Esophagus (tissue), 2 donors: ENCODE data around the gene FOXJ1. TPM values are rescaled to one million over a fixed set of nuclear protein-coding genes. Genes with fewer than 3 reads are reported as not detected.

ENCODE experiments used
- H3K27ac ChIP-seq, 2 donors: one replicate each; pipeline ENCODE4 v1.5.1; 2013; ENCODE audit warnings: low read depth in 2 of 2, mild to moderate bottlenecking in 2 of 2, inconsistent platforms in 1 of 2, low read length in 1 of 2, moderate library complexity in 1 of 2
- H3K27me3 ChIP-seq, 2 donors: one replicate each; pipeline ENCODE4 v1.6.1; 2013; ENCODE audit warnings: low read length in 2 of 2, control low read depth in 1 of 2, mild to moderate bottlenecking in 1 of 2; ENCODE audit not compliant: insufficient read depth in 2 of 2, control insufficient read depth in 1 of 2
- H3K36me3 ChIP-seq, 2 donors: one replicate each; pipeline ENCODE4 v1.6.1; 2013; ENCODE audit warnings: low read length in 1 of 2; ENCODE audit not compliant: control insufficient read depth in 2 of 2, insufficient read depth in 2 of 2
- H3K4me1 ChIP-seq, 2 donors: one replicate each; pipeline ENCODE4 v1.6.1; 2013; ENCODE audit warnings: low read length in 1 of 2; ENCODE audit not compliant: control insufficient read depth in 2 of 2, insufficient read depth in 2 of 2
- H3K4me3 ChIP-seq, 2 donors: one replicate each; pipeline ENCODE4 v1.5.1; 2013; ENCODE audit warnings: low read length in 2 of 2, mild to moderate bottlenecking in 2 of 2, low read depth in 1 of 2, moderate library complexity in 1 of 2
- H3K9me3 ChIP-seq, 2 donors: one replicate each; pipeline ENCODE4 v1.6.1; 2013; ENCODE audit warnings: mild to moderate bottlenecking in 2 of 2, low read depth in 1 of 2, low read length in 1 of 2, moderate library complexity in 1 of 2; ENCODE audit not compliant: control insufficient read depth in 2 of 2, insufficient read depth in 1 of 2
- WGBS, 2 donors: extraction: QIAGEN DNeasy Blood & Tissue Kit; methylation state at CpG; one replicate each; pipeline ENCODE4 v1.1.7; 2013; 5-methylcytosine and 5-hydroxymethylcytosine counted together
- polyA plus RNA-seq, 2 donors: library from polyadenylated mRNA; stranded (reverse); fragments of 200-250 nt; gene quantifications; one replicate each; pipeline ENCODE4 v1.2.3, GENCODE V29; 2013
- donor health status: healthy with polysubstance abuse.
- donor health status: Bipolar disorder and iron deficiency.

FOXJ1 gene
- polyA plus RNA-seq, 2 donors = 0.33 to 0.56 TPM

- Histone ChIP-seq H3K4me1 (peaks cover 3 to 5% of the 10 kb centered on the region in 2 donors), H3K4me3 (no peak overlapping the region), H3K36me3 (no peaks in the 10 kb centered on the region), H3K9me3 (no peaks in the 10 kb centered on the region), H3K27ac (no peak overlapping the region), H3K27me3 (no peaks in the 10 kb centered on the region)
- WGBS, 2 donors = 96 to 97% methylated on average over 1 of the region's 1 CpG
These were observed 15.1 kb downstream of the FOXJ1 start for GRCh38 chr17:76125922-76126321.

DNA sequence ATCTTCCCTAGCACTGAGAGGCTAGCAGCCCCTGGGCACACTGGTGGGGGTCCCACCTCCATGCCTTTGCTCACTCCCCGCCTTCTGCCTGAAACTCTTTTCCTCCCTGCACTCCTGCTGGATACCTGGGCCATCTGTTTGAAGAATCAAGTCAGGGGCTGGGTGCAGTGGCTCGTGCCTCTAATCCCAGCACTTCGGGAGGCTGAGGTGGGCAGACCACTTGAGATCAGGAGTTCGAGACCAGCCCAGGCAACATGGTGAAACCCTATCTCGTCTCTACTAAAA lies 15.7 kb downstream of the FOXJ1 start:
- Histone ChIP-seq H3K9me3 (no peaks in the 10 kb centered on the region), H3K36me3 (no peaks in the 10 kb centered on the region), H3K4me1 (peaks cover 3 to 5% of the 10 kb centered on the region in 2 donors), H3K27ac (no peak overlapping the region), H3K4me3 (no peak overlapping the region), H3K27me3 (no peaks in the 10 kb centered on the region)
- WGBS, 2 donors = 86 to 90% methylated on average over 5 of the region's 5 CpGs

DNA sequence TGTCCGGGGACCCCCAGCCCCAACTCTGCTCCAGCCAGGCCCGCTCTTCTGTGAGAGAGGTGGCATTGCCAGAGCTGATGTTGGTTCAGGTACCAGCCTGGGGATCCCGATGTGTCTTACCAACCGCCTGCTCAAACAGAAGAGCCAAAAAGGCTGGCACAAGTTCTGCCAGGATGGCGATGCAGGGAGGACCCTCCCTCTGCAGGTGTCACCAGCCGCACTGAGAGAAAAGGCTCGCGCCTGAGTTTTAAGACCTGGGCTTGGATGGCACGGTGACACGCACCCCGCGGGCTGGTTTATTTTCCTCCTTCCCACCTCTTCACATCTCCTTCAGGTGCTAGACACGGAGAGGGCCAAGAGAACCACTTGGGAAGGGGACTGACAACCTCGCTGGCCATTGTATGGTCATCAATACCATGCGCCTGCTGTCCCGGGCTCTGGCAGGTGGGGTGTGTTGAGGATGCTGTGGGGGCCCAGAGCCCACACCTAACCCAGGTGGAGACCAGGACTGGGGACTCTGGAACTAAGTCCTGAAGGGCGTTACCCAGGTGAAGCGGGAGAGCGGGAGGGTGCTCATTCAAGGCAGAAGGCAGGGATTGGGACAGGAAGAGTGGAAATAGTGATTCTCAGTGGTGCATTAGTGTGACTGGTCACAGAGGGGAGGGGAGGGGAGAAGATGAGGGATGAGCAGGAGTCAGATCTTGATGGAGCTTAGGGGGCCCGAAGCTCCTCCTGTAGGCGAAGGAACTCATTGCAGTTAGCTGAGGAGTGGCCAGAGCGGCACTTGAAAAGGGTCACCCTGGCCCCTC lies 16.3 kb downstream of the FOXJ1 start:
- no peaks in the 10 kb centered on the region for H3K9me3 ChIP-seq
- H3K27me3 ChIP-seq = no peaks in the 10 kb centered on the region
- 87 to 89% methylated on average over 21 to 22 of the region's 22 CpGs for WGBS, 2 donors
- peaks cover 3 to 5% of the 10 kb centered on the region in 2 donors for H3K4me1 ChIP-seq
- no peaks in the 10 kb centered on the region for H3K36me3 ChIP-seq
- no peak overlapping the region for H3K27ac ChIP-seq
- H3K4me3 ChIP-seq = no peak overlapping the region

- Histone ChIP-seq H3K27ac (no peak overlapping the region), H3K36me3 (no peaks in the 10 kb centered on the region), H3K4me3 (no peak overlapping the region), H3K27me3 (no peaks in the 10 kb centered on the region), H3K4me1 (peaks cover 3 to 5% of the 10 kb centered on the region in 2 donors), H3K9me3 (no peaks in the 10 kb centered on the region)
- 74% methylated on average over 9 of the region's 9 CpGs for WGBS, 2 donors
These were observed 17.1 kb downstream of the FOXJ1 start for GRCh38 chr17:76123749-76124581.

DNA sequence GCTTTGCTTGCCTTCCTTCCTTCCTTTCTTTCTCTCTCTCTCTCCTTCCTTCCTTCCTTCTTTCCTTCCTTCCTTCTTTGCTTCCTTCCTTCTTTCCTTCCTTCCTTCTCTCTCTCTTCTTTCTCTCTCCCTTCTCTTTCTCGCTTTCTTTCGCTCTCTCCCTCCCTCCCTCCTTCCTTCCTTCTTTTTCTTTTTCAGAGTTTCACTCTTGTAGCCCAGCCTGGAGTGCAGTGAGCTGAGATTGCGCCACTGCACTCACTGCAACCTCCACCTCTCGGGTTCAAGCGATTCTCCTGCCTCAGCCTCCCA lies 17.9 kb downstream of the FOXJ1 start:
- no peak overlapping the region for H3K4me3 ChIP-seq
- H3K9me3 ChIP-seq = no peaks in the 10 kb centered on the region
- 78 to 87% methylated on average over 5 of the region's 5 CpGs for WGBS, 2 donors
- H3K4me1 ChIP-seq = peaks cover 3 to 5% of the 10 kb centered on the region in 2 donors
- H3K36me3 ChIP-seq = no peaks in the 10 kb centered on the region
- H3K27ac ChIP-seq = no peak overlapping the region
- H3K27me3 ChIP-seq = no peaks in the 10 kb centered on the region

GRCh38 chr17:76122431-76123190 lies 18.4 kb downstream of the FOXJ1 start:
- peaks cover 3 to 5% of the 10 kb centered on the region in 2 donors for H3K4me1 ChIP-seq
- H3K4me3 ChIP-seq = no peak overlapping the region
- no peaks in the 10 kb centered on the region for H3K9me3 ChIP-seq
- no peaks in the 10 kb centered on the region for H3K36me3 ChIP-seq
- no peaks in the 10 kb centered on the region for H3K27me3 ChIP-seq
- no peak overlapping the region for H3K27ac ChIP-seq
- WGBS, 2 donors = 92 to 93% methylated on average over 23 to 24 of the region's 24 CpGs

GRCh38 chr17:76121932-76122430 lies 19.1 kb downstream of the FOXJ1 start:
- WGBS, 2 donors = 30% methylated on average over 40 to 42 of the region's 42 CpGs
- Histone ChIP-seq H3K27ac (no peak overlapping the region), H3K9me3 (no peaks in the 10 kb centered on the region), H3K4me3 (peak overlapping the region; percentile 26 to 35), H3K36me3 (no peaks in the 10 kb centered on the region), H3K4me1 (peaks cover 3 to 5% of the 10 kb centered on the region in 2 donors), H3K27me3 (no peaks in the 10 kb centered on the region)

GRCh38 chr17:76120658-76121008 lies 20.4 kb downstream of the FOXJ1 start:
- no peak overlapping the region for H3K4me3 ChIP-seq
- no peaks in the 10 kb centered on the region for H3K27me3 ChIP-seq
- no peaks in the 10 kb centered on the region for H3K36me3 ChIP-seq
- H3K4me1 ChIP-seq = peaks cover 3 to 5% of the 10 kb centered on the region in 2 donors
- no peak overlapping the region for H3K27ac ChIP-seq
- no peaks in the 10 kb centered on the region for H3K9me3 ChIP-seq
- WGBS, 2 donors = 89 to 93% methylated on average over 5 of the region's 5 CpGs
